ENCODE results near the gene TAX1BP3. TPM values are rescaled to one million over a fixed set of nuclear protein-coding genes. Genes with fewer than 3 reads are reported as not detected.

Gene TAX1BP3
- total RNA-seq, 1 donor from 2014 or later = 242 TPM

GRCh38 chr17:3691617-3692067 lies 23.3 kb upstream of the TAX1BP3 start:
- DNase-seq (ENCODE audit: low spot score) = no peak
- TF ChIP-seq, protein P1, sequence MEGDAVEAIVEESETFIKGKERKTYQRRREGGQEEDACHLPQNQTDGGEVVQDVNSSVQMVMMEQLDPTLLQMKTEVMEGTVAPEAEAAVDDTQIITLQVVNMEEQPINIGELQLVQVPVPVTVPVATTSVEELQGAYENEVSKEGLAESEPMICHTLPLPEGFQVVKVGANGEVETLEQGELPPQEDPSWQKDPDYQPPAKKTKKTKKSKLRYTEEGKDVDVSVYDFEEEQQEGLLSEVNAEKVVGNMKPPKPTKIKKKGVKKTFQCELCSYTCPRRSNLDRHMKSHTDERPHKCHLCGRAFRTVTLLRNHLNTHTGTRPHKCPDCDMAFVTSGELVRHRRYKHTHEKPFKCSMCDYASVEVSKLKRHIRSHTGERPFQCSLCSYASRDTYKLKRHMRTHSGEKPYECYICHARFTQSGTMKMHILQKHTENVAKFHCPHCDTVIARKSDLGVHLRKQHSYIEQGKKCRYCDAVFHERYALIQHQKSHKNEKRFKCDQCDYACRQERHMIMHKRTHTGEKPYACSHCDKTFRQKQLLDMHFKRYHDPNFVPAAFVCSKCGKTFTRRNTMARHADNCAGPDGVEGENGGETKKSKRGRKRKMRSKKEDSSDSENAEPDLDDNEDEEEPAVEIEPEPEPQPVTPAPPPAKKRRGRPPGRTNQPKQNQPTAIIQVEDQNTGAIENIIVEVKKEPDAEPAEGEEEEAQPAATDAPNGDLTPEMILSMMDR (IDR thresholded peaks at IDR 0.05) = no peak
- Mint-ChIP-seq H3K27me3 (ENCODE audit: low read depth) (peaks cover 4% of the 10 kb centered on the region), H3K9me3 (ENCODE audit: low read depth) (no peaks in the 10 kb centered on the region), H3K4me3 (ENCODE audit: unreplicated experiment) (no peak overlapping the region), H3K4me1 (ENCODE audit: low read depth) (peaks cover 4% of the 10 kb centered on the region), H3K27ac (ENCODE audit: unreplicated experiment) (no peak overlapping the region), H3K36me3 (ENCODE audit: low read depth) (no peaks in the 10 kb centered on the region)

DNA sequence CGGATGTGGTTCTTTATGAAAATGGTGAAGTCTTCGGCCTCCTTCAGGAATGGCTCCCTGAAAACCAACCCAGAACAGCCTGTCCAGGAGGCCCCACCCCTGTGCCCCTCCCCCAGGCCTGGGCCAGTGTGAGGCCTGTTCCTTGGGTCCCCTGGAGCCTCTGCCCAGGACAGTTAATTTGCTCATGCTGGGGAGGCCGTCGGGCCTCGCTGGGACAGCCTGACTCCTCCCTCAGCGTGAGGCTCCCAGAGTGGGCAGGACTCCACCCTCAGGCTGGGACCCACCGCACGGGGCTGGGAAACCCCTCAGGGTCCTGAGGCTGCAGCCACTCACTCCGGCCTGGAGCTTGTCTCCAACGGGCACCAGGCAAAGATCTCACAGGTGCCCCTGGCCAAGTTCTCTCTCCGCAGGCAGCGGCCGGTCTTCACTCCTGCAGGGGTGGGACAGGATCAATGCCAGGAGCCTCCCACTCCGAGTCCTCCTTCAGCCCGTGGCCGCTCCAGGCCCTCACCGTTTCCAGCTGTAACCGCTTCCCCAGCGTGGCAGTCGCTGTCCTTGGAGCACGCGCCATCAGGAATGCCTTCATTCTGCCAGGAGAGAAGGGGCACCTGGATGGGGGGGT lies 21.8 kb upstream of the TAX1BP3 start:
- Mint-ChIP-seq H3K9me3 (ENCODE audit: low read depth) (no peaks in the 10 kb centered on the region), H3K4me3 (ENCODE audit: unreplicated experiment) (no peak overlapping the region), H3K27ac (ENCODE audit: unreplicated experiment) (no peak overlapping the region), H3K4me1 (ENCODE audit: low read depth) (no peaks in the 10 kb centered on the region), H3K27me3 (ENCODE audit: low read depth) (peaks cover 4% of the 10 kb centered on the region), H3K36me3 (ENCODE audit: low read depth) (no peaks in the 10 kb centered on the region)
- TF ChIP-seq, protein P1 (IDR thresholded peaks at IDR 0.05) = no peak
- no peak for DNase-seq (ENCODE audit: low spot score)

- Mint-ChIP-seq H3K27me3 (ENCODE audit: low read depth) (peaks cover 1% of the 10 kb centered on the region), H3K4me3 (ENCODE audit: unreplicated experiment) (no peak overlapping the region), H3K36me3 (ENCODE audit: low read depth) (no peaks in the 10 kb centered on the region), H3K4me1 (ENCODE audit: low read depth) (no peaks in the 10 kb centered on the region), H3K9me3 (ENCODE audit: low read depth) (no peaks in the 10 kb centered on the region), H3K27ac (ENCODE audit: unreplicated experiment) (no peak overlapping the region)
- DNase-seq (ENCODE audit: low spot score) = no peak
- TF ChIP-seq, protein P1 (IDR thresholded peaks at IDR 0.05) = no peak
Observed at GRCh38 chr17:3689262-3690093, 21.1 kb upstream of the TAX1BP3 start.

GRCh38 chr17:3688852-3689261 lies 20.5 kb upstream of the TAX1BP3 start:
- Mint-ChIP-seq H3K4me3 (ENCODE audit: unreplicated experiment) (no peak overlapping the region), H3K27ac (ENCODE audit: unreplicated experiment) (no peak overlapping the region), H3K4me1 (ENCODE audit: low read depth) (no peaks in the 10 kb centered on the region), H3K27me3 (ENCODE audit: low read depth) (no peaks in the 10 kb centered on the region), H3K36me3 (ENCODE audit: low read depth) (no peaks in the 10 kb centered on the region), H3K9me3 (ENCODE audit: low read depth) (no peaks in the 10 kb centered on the region)
- TF ChIP-seq, protein P1 (IDR thresholded peaks at IDR 0.05) = no peak
- no peak for DNase-seq (ENCODE audit: low spot score)

DNA sequence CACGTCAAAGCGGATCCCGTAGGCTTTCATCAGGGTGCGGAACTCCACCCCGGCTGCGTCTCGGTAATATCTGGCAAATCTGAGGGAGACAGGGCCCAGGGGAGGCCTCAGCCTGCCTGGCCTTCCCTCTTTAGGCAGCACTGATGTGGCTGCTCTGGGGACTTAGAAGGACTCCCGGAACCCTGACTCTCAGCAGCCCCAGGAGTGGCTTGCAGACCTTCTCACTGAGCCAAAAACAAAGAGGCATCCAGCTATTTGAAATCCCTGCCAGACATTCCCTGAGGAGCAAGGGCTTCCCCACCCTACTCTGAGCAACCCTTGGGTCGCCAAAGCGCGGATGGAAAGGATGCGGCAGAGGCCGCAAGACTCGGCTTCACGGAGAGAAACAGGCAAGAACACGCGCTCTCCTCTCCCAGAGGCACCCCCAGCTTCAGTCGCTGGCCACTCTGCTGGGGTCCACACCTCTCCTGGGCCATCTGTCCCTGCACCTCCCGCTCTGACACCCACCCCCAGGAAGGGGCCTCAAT lies 19.7 kb upstream of the TAX1BP3 start:
- no peaks in the 10 kb centered on the region for H3K9me3 Mint-ChIP-seq (ENCODE audit: low read depth)
- TF ChIP-seq, protein P1 (IDR thresholded peaks at IDR 0.05) = no peak
- no peak overlapping the region for H3K27ac Mint-ChIP-seq (ENCODE audit: unreplicated experiment)
- no peak overlapping the region for H3K4me3 Mint-ChIP-seq (ENCODE audit: unreplicated experiment)
- no peaks in the 10 kb centered on the region for H3K36me3 Mint-ChIP-seq (ENCODE audit: low read depth)
- peaks cover under 1% of the 10 kb centered on the region for H3K27me3 Mint-ChIP-seq (ENCODE audit: low read depth)
- no peaks in the 10 kb centered on the region for H3K4me1 Mint-ChIP-seq (ENCODE audit: low read depth)
- no peak for DNase-seq (ENCODE audit: low spot score)

Measured in chondrocyte (in vitro differentiated cells).